ENCODE results near the gene KCNAB3. TPM values are rescaled to one million over a fixed set of nuclear protein-coding genes. Genes with fewer than 3 reads are reported as not detected.
A peak's percentile ranks its signal among the peaks of the same experiment; 100 is the strongest.

The KCNAB3 gene
- polyA plus RNA-seq (2013, experiment 1 of 2), result 1.5 TPM
- polyA plus RNA-seq (2013, experiment 2 of 2), result 0.95 TPM

DNA sequence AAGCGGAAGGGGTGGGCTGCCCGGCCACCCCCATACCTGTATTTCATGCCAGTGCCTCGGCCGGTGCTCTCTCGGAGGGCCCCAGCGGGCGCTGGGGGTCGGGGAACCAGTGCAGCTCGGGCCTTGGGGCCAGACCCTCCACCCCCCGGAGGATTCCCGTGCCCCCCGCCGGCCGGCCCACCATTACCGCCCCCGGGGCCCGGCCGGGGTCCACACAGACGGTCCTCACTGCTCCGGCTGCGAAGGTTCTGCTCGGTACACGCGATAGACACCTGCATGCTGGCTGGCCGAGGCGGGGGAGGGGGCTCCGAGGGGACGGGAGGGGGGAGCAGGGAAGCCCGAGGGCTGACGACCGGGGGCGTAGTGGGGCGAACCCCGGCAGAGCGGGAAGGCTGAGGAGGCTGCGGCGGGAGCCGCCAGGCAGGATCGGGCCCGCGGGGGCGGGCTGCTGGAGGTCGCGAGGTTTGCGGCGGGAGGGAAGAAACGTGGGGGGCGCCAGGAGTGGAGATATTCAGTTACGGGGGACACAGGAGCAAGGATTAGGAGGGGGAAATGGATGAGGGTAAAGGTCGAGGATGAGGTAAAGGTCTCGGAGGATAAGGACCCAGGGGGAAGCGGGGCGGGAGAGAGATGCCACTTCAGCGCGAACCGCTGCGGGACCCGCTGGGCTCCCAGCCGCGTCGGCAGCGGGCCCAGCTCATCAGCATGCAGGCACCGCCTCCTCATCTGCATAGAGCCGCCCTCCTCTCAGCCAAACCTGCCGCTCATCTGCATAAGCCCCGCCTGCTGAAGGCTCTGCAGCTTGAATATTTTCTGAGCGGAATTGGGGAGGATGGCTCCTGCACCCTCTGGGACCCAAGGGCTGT is at the start of gene KCNAB3:
TSS of gene KCNAB3 (minus strand) at position 699 of the 866 bp plus-strand sequence. CDS start at position 278, 421 bp downstream.
- H3K27ac ChIP-seq (ENCODE audit: low read length, poor library complexity, severe bottlenecking), result no peak within 1 kb of the TSS
- no peak within 1 kb of the TSS for H2BK120ac ChIP-seq (ENCODE audit: low read depth, low read length)
- H3K36me3 ChIP-seq (ENCODE audit: control insufficient read depth in 1 of 2, insufficient read depth in 2 of 2, low read depth in 1 of 2, low read length in 2 of 2), result peaks cover 4 to 16% of the 10 kb centered on the region in 2 experiments
- peaks cover 21% of the 10 kb centered on the region for H3K4me1 ChIP-seq (ENCODE audit: control insufficient read depth, insufficient read depth, low read depth, low read length)
- no peak within 1 kb of the TSS for H4K91ac ChIP-seq (ENCODE audit: low read length)
- no peak within 1 kb of the TSS for H2BK5ac ChIP-seq (ENCODE audit: low read depth, low read length, poor library complexity, severe bottlenecking)
- no peak within 1 kb of the TSS for H3K4ac ChIP-seq (ENCODE audit: low read depth in 1 of 2, low read length in 2 of 2)
- H3K9me3 ChIP-seq (ENCODE audit: control insufficient read depth, low read length), result no peaks in the 10 kb centered on the region
- H3K14ac ChIP-seq (ENCODE audit: low read length in 2 of 2), result no peak within 1 kb of the TSS
- peak within 1 kb of the TSS; percentile 37 to 83 for H3K4me3 ChIP-seq (ENCODE audit: insufficient read depth in 1 of 2, low read depth in 1 of 2, low read length in 2 of 2)
- H3K4me2 ChIP-seq (ENCODE audit: low read length, poor library complexity, severe bottlenecking), result peak within 1 kb of the TSS; percentile 80
- H3K27me3 ChIP-seq (ENCODE audit: control insufficient read depth in 1 of 2, insufficient read depth in 1 of 2, low read length in 2 of 2), result no peaks in the 10 kb centered on the region
- H3K79me1 ChIP-seq (replicated peaks; ENCODE audit: low read length, poor library complexity, severe bottlenecking), result peaks cover 28% of the 10 kb centered on the region
- peak; percentile 67 for DNase-seq
- no peak within 1 kb of the TSS for H3K18ac ChIP-seq (ENCODE audit: low read depth in 1 of 2, low read length in 2 of 2)
- 33% methylated on average over 62 of the region's 67 CpGs for WGBS
- H2AK5ac ChIP-seq (ENCODE audit: low read length, severe bottlenecking), result no peak within 1 kb of the TSS
- no peak within 1 kb of the TSS for H2BK12ac ChIP-seq (ENCODE audit: low read length in 2 of 2)
- H4K8ac ChIP-seq (ENCODE audit: low read length), result peak within 1 kb of the TSS; percentile 27
- H3K9ac ChIP-seq (ENCODE audit: low read length), result peak within 1 kb of the TSS; percentile 87
- peak within 1 kb of the TSS; percentile 4 for H2BK15ac ChIP-seq (ENCODE audit: low read depth, poor library complexity, severe bottlenecking)
- no peak within 1 kb of the TSS for H3K23ac ChIP-seq (ENCODE audit: low read length in 2 of 2)
- no peak within 1 kb of the TSS for H2AFZ ChIP-seq (ENCODE audit: low read depth, low read length)

DNA sequence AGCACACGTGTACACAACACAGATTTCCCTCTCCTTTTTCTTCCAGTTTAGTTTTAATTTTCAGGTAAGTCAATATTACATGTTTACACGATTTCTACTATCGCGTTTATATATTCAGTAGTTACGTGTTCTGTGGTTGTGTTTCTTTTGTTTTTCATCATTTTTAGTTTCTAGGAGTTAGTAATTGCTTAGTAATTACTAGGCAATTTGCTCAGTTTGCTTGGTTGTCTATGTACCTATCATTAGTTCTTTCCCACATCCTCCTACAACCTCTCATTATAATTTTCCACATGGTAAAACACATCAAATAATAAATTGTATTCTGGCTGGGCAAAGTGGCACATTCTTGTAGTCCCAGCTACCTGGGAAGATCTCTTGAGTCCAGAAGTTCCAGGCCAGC is 48.1 kb upstream of the KCNAB3 start:
- no peak overlapping the region for H3K9ac ChIP-seq (ENCODE audit: low read length)
- no peak overlapping the region for H3K27ac ChIP-seq (ENCODE audit: low read length, poor library complexity, severe bottlenecking)
- no peak overlapping the region for H2AFZ ChIP-seq (ENCODE audit: low read depth, low read length)
- H2BK5ac ChIP-seq (ENCODE audit: low read depth, low read length, poor library complexity, severe bottlenecking), result no peak overlapping the region
- peaks cover 2% of the 10 kb centered on the region for H3K4me1 ChIP-seq (ENCODE audit: control insufficient read depth, insufficient read depth, low read depth, low read length)
- H3K27me3 ChIP-seq (ENCODE audit: control insufficient read depth in 1 of 2, insufficient read depth in 1 of 2, low read length in 2 of 2), result peaks cover 0 to 11% of the 10 kb centered on the region in 2 experiments
- peaks cover 10% of the 10 kb centered on the region for H3K9me3 ChIP-seq (ENCODE audit: control insufficient read depth, low read length)
- no peak overlapping the region for H3K4ac ChIP-seq (ENCODE audit: low read depth in 1 of 2, low read length in 2 of 2)
- no peak overlapping the region for H3K23ac ChIP-seq (ENCODE audit: low read length in 2 of 2)
- no peak overlapping the region for H3K14ac ChIP-seq (ENCODE audit: low read length in 2 of 2)
- no peaks in the 10 kb centered on the region for H3K36me3 ChIP-seq (ENCODE audit: control insufficient read depth in 1 of 2, insufficient read depth in 2 of 2, low read depth in 1 of 2, low read length in 2 of 2)
- H2BK12ac ChIP-seq (ENCODE audit: low read length in 2 of 2), result no peak overlapping the region
- no peak overlapping the region for H3K4me3 ChIP-seq (ENCODE audit: insufficient read depth in 1 of 2, low read depth in 1 of 2, low read length in 2 of 2)
- H3K79me1 ChIP-seq (replicated peaks; ENCODE audit: low read length, poor library complexity, severe bottlenecking), result no peaks in the 10 kb centered on the region
- no peak overlapping the region for H2BK15ac ChIP-seq (ENCODE audit: low read depth, poor library complexity, severe bottlenecking)
- H2BK120ac ChIP-seq (ENCODE audit: low read depth, low read length), result no peak overlapping the region
- no peak overlapping the region for H3K4me2 ChIP-seq (ENCODE audit: low read length, poor library complexity, severe bottlenecking)
- no peak overlapping the region for H2AK5ac ChIP-seq (ENCODE audit: low read length, severe bottlenecking)
- DNase-seq, result no peak
- H3K18ac ChIP-seq (ENCODE audit: low read depth in 1 of 2, low read length in 2 of 2), result no peak overlapping the region
- H4K8ac ChIP-seq (ENCODE audit: low read length), result no peak overlapping the region
- WGBS, result 92% methylated on average over 5 of the region's 5 CpGs
- H4K91ac ChIP-seq (ENCODE audit: low read length), result no peak overlapping the region

DNA sequence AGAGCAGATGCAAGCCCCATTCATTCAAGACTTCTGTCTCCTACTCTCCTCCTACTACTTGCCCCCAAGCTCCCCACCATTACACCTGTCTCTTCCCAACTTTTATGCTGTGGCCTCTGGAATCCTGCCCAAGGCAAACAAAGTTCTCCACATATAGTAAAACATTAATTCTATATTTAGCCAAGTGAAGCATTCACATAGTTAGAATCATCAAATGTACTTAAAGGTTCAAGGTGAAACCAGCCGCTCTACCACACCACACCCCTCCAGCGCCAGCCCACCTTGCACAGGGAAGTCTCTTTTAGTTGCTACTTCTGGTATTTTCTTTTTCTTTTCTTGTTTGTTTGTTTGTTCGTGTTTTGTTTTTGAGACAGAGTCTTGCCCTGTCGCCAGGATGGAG is 47.4 kb upstream of the KCNAB3 start:
- no peak for DNase-seq
- no peak overlapping the region for H2BK120ac ChIP-seq (ENCODE audit: low read depth, low read length)
- H3K14ac ChIP-seq (ENCODE audit: low read length in 2 of 2), result no peak overlapping the region
- no peaks in the 10 kb centered on the region for H3K4me1 ChIP-seq (ENCODE audit: control insufficient read depth, insufficient read depth, low read depth, low read length)
- H3K4ac ChIP-seq (ENCODE audit: low read depth in 1 of 2, low read length in 2 of 2), result no peak overlapping the region
- no peak overlapping the region for H2AK5ac ChIP-seq (ENCODE audit: low read length, severe bottlenecking)
- no peak overlapping the region for H3K4me2 ChIP-seq (ENCODE audit: low read length, poor library complexity, severe bottlenecking)
- no peak overlapping the region for H4K91ac ChIP-seq (ENCODE audit: low read length)
- H3K9me3 ChIP-seq (ENCODE audit: control insufficient read depth, low read length), result peaks cover 10% of the 10 kb centered on the region
- H3K23ac ChIP-seq (ENCODE audit: low read length in 2 of 2), result no peak overlapping the region
- no peak overlapping the region for H2BK15ac ChIP-seq (ENCODE audit: low read depth, poor library complexity, severe bottlenecking)
- no peak overlapping the region for H3K4me3 ChIP-seq (ENCODE audit: insufficient read depth in 1 of 2, low read depth in 1 of 2, low read length in 2 of 2)
- H2BK5ac ChIP-seq (ENCODE audit: low read depth, low read length, poor library complexity, severe bottlenecking), result no peak overlapping the region
- H3K27me3 ChIP-seq (ENCODE audit: control insufficient read depth in 1 of 2, insufficient read depth in 1 of 2, low read length in 2 of 2), result peaks cover 0 to 14% of the 10 kb centered on the region in 2 experiments
- no peak overlapping the region for H3K9ac ChIP-seq (ENCODE audit: low read length)
- no peaks in the 10 kb centered on the region for H3K36me3 ChIP-seq (ENCODE audit: control insufficient read depth in 1 of 2, insufficient read depth in 2 of 2, low read depth in 1 of 2, low read length in 2 of 2)
- 100% methylated on average over 1 of the region's 4 CpGs for WGBS
- H2AFZ ChIP-seq (ENCODE audit: low read depth, low read length), result no peak overlapping the region
- H3K18ac ChIP-seq (ENCODE audit: low read depth in 1 of 2, low read length in 2 of 2), result no peak overlapping the region
- H3K79me1 ChIP-seq (replicated peaks; ENCODE audit: low read length, poor library complexity, severe bottlenecking), result no peaks in the 10 kb centered on the region
- H2BK12ac ChIP-seq (ENCODE audit: low read length in 2 of 2), result no peak overlapping the region
- no peak overlapping the region for H3K27ac ChIP-seq (ENCODE audit: low read length, poor library complexity, severe bottlenecking)
- no peak overlapping the region for H4K8ac ChIP-seq (ENCODE audit: low read length)

- Histone ChIP-seq H2BK120ac (ENCODE audit: low read depth, low read length) (no peak overlapping the region), H3K14ac (ENCODE audit: low read length in 2 of 2) (no peak overlapping the region), H3K36me3 (ENCODE audit: control insufficient read depth in 1 of 2, insufficient read depth in 2 of 2, low read depth in 1 of 2, low read length in 2 of 2) (no peaks in the 10 kb centered on the region), H2AK5ac (ENCODE audit: low read length, severe bottlenecking) (no peak overlapping the region), H3K9ac (ENCODE audit: low read length) (no peak overlapping the region), H2BK5ac (ENCODE audit: low read depth, low read length, poor library complexity, severe bottlenecking) (no peak overlapping the region), H3K4me2 (ENCODE audit: low read length, poor library complexity, severe bottlenecking) (no peak overlapping the region), H3K27me3 (ENCODE audit: control insufficient read depth in 1 of 2, insufficient read depth in 1 of 2, low read length in 2 of 2) (peaks cover 0 to 16% of the 10 kb centered on the region in 2 experiments), H3K4me3 (ENCODE audit: insufficient read depth in 1 of 2, low read depth in 1 of 2, low read length in 2 of 2) (no peak overlapping the region), H2AFZ (ENCODE audit: low read depth, low read length) (no peak overlapping the region), H2BK15ac (ENCODE audit: low read depth, poor library complexity, severe bottlenecking) (no peak overlapping the region), H4K8ac (ENCODE audit: low read length) (no peak overlapping the region), H3K9me3 (ENCODE audit: control insufficient read depth, low read length) (peaks cover 10% of the 10 kb centered on the region), H3K23ac (ENCODE audit: low read length in 2 of 2) (no peak overlapping the region), H3K79me1 (replicated peaks; ENCODE audit: low read length, poor library complexity, severe bottlenecking) (no peaks in the 10 kb centered on the region), H3K27ac (ENCODE audit: low read length, poor library complexity, severe bottlenecking) (no peak overlapping the region), H2BK12ac (ENCODE audit: low read length in 2 of 2) (no peak overlapping the region), H3K4ac (ENCODE audit: low read depth in 1 of 2, low read length in 2 of 2) (no peak overlapping the region), H3K4me1 (ENCODE audit: control insufficient read depth, insufficient read depth, low read depth, low read length) (no peaks in the 10 kb centered on the region), H4K91ac (ENCODE audit: low read length) (no peak overlapping the region), H3K18ac (ENCODE audit: low read depth in 1 of 2, low read length in 2 of 2) (no peak overlapping the region)
- no peak for DNase-seq
These were observed 45.0 kb upstream of the KCNAB3 start for GRCh38 chr17:7974638-7975131.
